Stimulated activated memory B cell treated with anti-CD40 and anti-IgM and Interleukin-4, amounts not matched to agents 10 μg/mL and 1 μg/mL and 100 μg/mL, for 72 hours (primary cell): Measurements from ENCODE around the gene NEDD4L.

ENCODE experiments used
- ATAC-seq: fragments of 150-1000 bp; cut with Tn5 transposase; 2 replicates; pipeline ENCODE4 v1.10.0; 2021
- H3K27ac Mint-ChIP-seq: one replicate; pipeline ENCODE4 v1.8.0; 2022; ENCODE audit warnings: mild to moderate bottlenecking, mixed read lengths
- H3K27me3 Mint-ChIP-seq: one replicate; pipeline ENCODE4 v1.8.0; 2022; ENCODE audit warnings: mixed read lengths
- H3K36me3 Mint-ChIP-seq: one replicate; pipeline ENCODE4 v1.8.0; 2022; ENCODE audit warnings: mixed read lengths
- H3K4me1 Mint-ChIP-seq: one replicate; pipeline ENCODE4 v1.8.0; 2022; ENCODE audit warnings: mixed read lengths
- H3K4me3 Mint-ChIP-seq: one replicate; pipeline ENCODE4 v1.8.0; 2022; ENCODE audit warnings: mild to moderate bottlenecking, moderate library complexity, mixed read lengths
- H3K9me3 Mint-ChIP-seq: one replicate; pipeline ENCODE4 v1.8.0; 2022; ENCODE audit warnings: mixed read lengths

Gene NEDD4L

GRCh38 chr18:58402247-58402646, 358.2 kb downstream of the NEDD4L start:
- no peak overlapping the region for H3K4me3 Mint-ChIP-seq
- no peaks in the 10 kb centered on the region for H3K9me3 Mint-ChIP-seq
- no peak for ATAC-seq
- H3K27me3 Mint-ChIP-seq, result no peaks in the 10 kb centered on the region
- H3K27ac Mint-ChIP-seq, result no peak overlapping the region
- H3K36me3 Mint-ChIP-seq, result peaks cover 6% of the 10 kb centered on the region
- peaks cover 5% of the 10 kb centered on the region for H3K4me1 Mint-ChIP-seq

DNA sequence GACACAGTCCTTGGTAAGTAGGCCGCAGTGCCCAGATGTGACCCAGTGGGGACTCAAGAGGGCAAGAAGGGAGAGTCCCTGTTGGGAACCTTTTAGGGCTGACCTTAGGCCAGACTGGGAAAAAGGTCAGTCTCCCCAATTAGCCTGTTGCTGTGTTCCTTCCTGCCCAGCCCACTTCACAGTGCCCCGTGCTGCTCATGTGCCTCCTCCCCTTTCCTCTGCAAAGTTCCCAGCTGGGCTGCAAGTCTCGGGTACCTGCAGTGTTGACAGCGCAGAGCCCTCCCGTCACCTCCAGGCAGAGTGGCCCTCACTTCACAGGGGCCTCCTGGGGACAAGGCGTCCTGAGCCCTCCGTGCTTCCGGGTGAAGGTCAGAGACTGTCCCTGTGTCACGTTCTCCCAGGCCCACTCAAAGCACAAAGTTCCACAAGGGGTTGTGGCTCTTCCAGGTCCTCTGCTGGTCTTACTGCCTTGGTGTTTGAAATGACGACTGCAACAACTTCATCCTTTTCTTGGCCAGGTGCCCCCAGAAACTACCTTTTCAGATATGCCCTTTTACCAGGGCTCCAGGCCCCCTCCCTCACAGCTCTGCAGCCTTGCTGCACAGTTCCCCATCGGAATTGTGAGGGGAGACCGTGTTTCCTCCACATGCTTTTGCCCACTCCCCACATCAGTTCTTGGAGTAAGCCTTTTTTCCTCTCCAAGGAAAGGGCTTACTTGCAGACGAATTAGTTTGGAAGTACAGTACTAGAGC, 359.1 kb downstream of the NEDD4L start:
- peak; percentile 18 for ATAC-seq
- Mint-ChIP-seq H3K4me1 (no peaks in the 10 kb centered on the region), H3K4me3 (no peak overlapping the region), H3K36me3 (no peaks in the 10 kb centered on the region), H3K27me3 (no peaks in the 10 kb centered on the region), H3K27ac (peak overlapping the region; percentile 35), H3K9me3 (no peaks in the 10 kb centered on the region)

GRCh38 chr18:58403799-58404455, 359.9 kb downstream of the NEDD4L start:
- H3K4me3 Mint-ChIP-seq, result no peak overlapping the region
- no peak overlapping the region for H3K27ac Mint-ChIP-seq
- no peaks in the 10 kb centered on the region for H3K27me3 Mint-ChIP-seq
- H3K36me3 Mint-ChIP-seq, result no peaks in the 10 kb centered on the region
- H3K4me1 Mint-ChIP-seq, result no peaks in the 10 kb centered on the region
- ATAC-seq, result no peak
- no peaks in the 10 kb centered on the region for H3K9me3 Mint-ChIP-seq

GRCh38 chr18:58405107-58405898, 361.3 kb downstream of the NEDD4L start:
- Mint-ChIP-seq H3K4me1 (no peaks in the 10 kb centered on the region), H3K27me3 (no peaks in the 10 kb centered on the region), H3K36me3 (no peaks in the 10 kb centered on the region), H3K4me3 (no peak overlapping the region), H3K27ac (no peak overlapping the region), H3K9me3 (no peaks in the 10 kb centered on the region)
- no peak for ATAC-seq

GRCh38 chr18:58407263-58407648, 363.2 kb downstream of the NEDD4L start:
- ATAC-seq, result no peak
- H3K9me3 Mint-ChIP-seq, result no peaks in the 10 kb centered on the region
- no peak overlapping the region for H3K27ac Mint-ChIP-seq
- H3K4me3 Mint-ChIP-seq, result no peak overlapping the region
- H3K27me3 Mint-ChIP-seq, result no peaks in the 10 kb centered on the region
- no peaks in the 10 kb centered on the region for H3K4me1 Mint-ChIP-seq
- H3K36me3 Mint-ChIP-seq, result no peaks in the 10 kb centered on the region

DNA sequence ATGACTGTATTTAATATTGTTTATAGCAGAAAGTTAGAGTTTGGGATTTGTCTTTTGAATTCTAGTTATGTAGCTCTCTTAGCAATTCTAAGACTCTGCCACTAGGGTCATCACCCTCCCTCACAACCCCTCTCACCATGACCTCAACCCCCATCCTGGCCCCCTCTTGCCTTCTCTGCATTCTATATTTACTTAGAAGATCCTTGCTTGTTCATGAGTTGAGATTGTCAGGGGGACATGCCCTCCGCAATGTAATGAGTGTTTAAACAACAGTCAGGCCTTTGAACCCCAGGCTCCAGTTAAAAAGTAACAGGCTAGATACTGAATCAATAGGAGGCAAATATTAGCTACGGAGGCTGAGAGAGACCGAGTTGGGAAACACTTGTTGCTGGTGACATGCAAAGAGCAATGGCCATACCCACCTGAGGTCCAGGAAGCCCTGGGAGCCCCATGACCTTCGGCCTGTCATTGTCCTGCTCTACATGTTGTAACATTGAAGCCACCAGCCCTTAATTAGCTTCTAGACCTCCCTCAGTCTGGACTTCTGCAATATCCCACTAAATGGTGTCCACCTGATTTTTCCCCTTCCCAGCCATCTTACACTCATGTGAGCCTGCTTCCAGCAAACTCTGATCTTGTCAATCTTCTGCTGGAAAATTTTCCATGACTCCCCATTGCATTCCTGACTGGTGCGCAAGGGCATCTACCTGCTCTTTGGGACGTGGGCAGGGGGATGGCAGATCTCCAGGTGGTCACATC, 363.8 kb downstream of the NEDD4L start:
- Mint-ChIP-seq H3K27ac (no peak overlapping the region), H3K9me3 (no peaks in the 10 kb centered on the region), H3K27me3 (no peaks in the 10 kb centered on the region), H3K4me3 (no peak overlapping the region), H3K36me3 (no peaks in the 10 kb centered on the region), H3K4me1 (no peaks in the 10 kb centered on the region)
- no peak for ATAC-seq

GRCh38 chr18:58408665-58409064, 364.6 kb downstream of the NEDD4L start:
- no peak overlapping the region for H3K4me3 Mint-ChIP-seq
- no peaks in the 10 kb centered on the region for H3K9me3 Mint-ChIP-seq
- no peak for ATAC-seq
- no peaks in the 10 kb centered on the region for H3K4me1 Mint-ChIP-seq
- H3K27me3 Mint-ChIP-seq, result no peaks in the 10 kb centered on the region
- no peak overlapping the region for H3K27ac Mint-ChIP-seq
- H3K36me3 Mint-ChIP-seq, result no peaks in the 10 kb centered on the region

DNA sequence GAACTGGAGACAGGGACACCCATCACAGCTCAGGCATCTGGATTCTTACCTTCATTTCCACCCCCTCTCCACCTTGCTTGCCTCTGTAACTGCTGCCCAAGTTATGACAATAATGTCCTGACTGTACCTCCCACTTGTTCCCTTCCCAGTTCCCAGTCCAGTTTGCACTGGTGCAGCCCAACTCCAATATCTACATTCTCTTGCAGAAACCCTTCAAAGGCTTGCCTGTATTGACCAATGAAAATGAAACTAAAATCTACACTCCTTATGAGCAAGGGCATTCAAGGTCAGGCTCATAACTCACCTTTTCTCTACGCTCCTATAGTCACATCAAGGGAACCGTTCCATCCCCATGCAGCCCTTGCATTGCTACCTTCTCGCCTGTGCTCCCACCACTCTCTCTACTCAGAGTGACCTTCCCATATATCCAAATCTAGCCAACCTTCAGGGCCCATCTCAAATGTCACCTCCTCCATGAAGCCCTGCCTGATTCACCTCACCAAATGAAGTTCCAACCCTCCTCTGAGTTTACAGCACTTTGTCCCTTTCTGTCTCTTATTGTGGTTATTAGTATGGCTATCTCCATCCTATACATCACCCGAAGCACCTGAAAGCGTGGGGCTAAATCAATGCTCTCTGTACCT, 365.9 kb downstream of the NEDD4L start:
- ATAC-seq, result no peak
- Mint-ChIP-seq H3K27ac (no peak overlapping the region), H3K4me3 (no peak overlapping the region)

DNA sequence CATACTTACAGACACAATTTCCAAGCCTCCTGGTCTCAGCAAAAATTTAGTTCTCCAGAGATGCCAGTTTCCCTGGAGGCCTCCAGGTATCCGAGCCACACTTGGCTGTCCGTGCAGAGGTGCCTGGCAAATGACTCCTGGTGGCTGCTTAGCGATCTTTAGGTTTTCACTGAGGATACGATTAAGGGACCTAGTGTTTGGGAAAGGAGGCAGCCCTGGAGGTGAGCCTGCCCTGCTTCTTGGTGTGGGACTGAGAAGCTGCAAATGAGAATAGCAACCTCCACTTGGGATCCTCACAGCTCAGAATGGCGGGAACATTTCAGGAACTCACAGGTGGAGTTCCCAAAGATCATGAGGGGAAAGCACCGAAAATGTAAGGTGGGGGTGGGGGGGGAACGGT, 367.3 kb downstream of the NEDD4L start:
- Mint-ChIP-seq H3K4me1 (no peaks in the 10 kb centered on the region), H3K9me3 (no peaks in the 10 kb centered on the region), H3K36me3 (no peaks in the 10 kb centered on the region), H3K27me3 (no peaks in the 10 kb centered on the region), H3K27ac (no peak overlapping the region), H3K4me3 (no peak overlapping the region)
- no peak for ATAC-seq

More for the DNA sequence above, 365.9 kb downstream of the NEDD4L start:
- H3K4me1 Mint-ChIP-seq, result no peaks in the 10 kb centered on the region
- no peaks in the 10 kb centered on the region for H3K9me3 Mint-ChIP-seq
- H3K27me3 Mint-ChIP-seq, result no peaks in the 10 kb centered on the region
- H3K36me3 Mint-ChIP-seq, result no peaks in the 10 kb centered on the region

DNA sequence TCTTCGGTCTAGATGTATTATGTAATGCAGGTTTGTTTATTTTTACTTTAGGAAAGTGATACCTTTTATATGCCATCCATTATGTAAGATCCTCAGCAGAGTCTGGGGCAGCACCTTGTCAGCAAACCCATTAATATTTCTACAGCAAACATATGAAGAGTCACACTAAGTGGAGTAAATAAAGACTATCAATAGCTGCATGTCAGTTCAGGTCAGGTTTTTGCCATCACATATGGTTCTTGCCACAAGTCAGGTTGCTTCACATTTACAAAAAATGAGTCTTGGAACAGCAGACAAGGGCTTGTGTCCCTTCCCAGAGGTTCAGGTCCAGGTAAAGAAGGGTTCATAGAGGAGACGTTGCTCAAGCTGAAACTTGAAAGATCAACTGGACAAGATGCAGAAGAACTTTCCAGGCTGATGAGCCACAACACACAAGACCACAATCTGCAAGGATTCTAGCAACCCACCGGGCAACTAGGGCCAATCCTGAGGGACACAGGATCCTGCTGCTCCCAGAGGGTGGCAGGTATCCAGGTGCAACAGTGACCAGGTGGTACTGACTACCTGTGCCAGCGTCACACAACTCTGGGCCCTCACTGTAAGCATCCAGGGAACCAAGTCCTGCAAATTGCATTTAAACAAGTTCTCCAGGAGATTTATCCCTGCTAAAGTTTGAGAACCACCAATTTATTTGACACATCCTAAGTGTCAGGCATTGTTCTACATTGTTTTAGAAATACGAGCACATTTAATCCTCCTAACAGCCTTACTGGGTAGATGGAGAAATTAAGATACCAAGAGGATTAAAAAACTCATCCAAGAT, 369.0 kb downstream of the NEDD4L start:
- ATAC-seq, result no peak
- Mint-ChIP-seq H3K9me3 (no peaks in the 10 kb centered on the region), H3K27me3 (peaks cover 17% of the 10 kb centered on the region), H3K27ac (no peak overlapping the region), H3K36me3 (no peaks in the 10 kb centered on the region), H3K4me1 (no peaks in the 10 kb centered on the region), H3K4me3 (no peak overlapping the region)

GRCh38 chr18:58413667-58414628, 369.9 kb downstream of the NEDD4L start:
- no peak overlapping the region for H3K4me3 Mint-ChIP-seq
- no peak for ATAC-seq

DNA sequence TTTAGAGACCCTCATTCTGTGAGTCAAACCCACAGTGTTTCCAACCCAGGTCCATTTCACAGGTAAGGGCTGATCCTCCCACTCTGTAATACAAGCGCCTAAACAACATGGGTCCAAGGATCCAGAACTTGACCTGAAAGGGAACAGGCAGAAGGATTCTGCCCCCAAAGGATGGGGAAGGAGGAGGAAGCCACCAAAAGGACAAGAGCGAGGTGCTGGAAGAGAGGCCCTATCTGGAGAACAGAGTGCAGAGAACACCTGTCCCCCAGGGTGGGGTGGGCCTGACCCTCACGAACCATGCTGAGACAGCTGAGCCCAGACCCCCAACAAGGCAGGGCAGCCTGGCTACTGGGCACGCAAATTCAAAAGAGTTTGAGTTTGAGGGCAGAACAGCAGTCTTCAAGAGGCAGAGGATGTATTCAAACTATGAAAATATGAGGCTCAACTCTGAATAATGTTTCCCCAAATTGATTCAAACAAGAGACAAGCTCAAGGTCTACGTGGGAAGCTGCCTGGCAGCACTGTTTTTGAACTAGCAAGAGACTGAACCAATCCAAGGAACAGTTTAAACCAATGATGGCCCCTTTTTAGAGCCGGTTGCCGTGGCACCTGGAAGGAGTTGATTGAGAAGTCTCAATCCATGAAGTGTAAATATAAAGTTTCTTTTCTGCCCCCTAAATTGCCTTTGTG, 372.1 kb downstream of the NEDD4L start:
- H3K27me3 Mint-ChIP-seq, result peaks cover 21% of the 10 kb centered on the region
- H3K4me1 Mint-ChIP-seq, result no peaks in the 10 kb centered on the region
- no peak overlapping the region for H3K27ac Mint-ChIP-seq
- ATAC-seq, result no peak
- H3K4me3 Mint-ChIP-seq, result no peak overlapping the region
- H3K36me3 Mint-ChIP-seq, result no peaks in the 10 kb centered on the region
- H3K9me3 Mint-ChIP-seq, result peaks cover 10% of the 10 kb centered on the region

More at GRCh38 chr18:58413667-58414628, 369.9 kb downstream of the NEDD4L start:
- Mint-ChIP-seq H3K4me1 (no peaks in the 10 kb centered on the region), H3K9me3 (no peaks in the 10 kb centered on the region), H3K27me3 (peaks cover 21% of the 10 kb centered on the region), H3K36me3 (no peaks in the 10 kb centered on the region), H3K27ac (no peak overlapping the region)
